HG03159 (cell line): ENCODE results near the gene RHOH.
"Not testable (repeated sequence)": the region's sequence is repeated elsewhere in the genome, so short reads cannot be mapped to it uniquely, and the experiment has no call there.

ENCODE experiments used
- ATAC-seq: cut with Tn5 transposase; IDR thresholded peaks from one replicate; pipeline ENCODE4 v1.9.1; 2021; ENCODE audit warnings: mild to moderate bottlenecking, moderate library complexity; ENCODE audit not compliant: unreplicated experiment

RHOH gene

GRCh38 chr4:40256817-40257216, 60.0 kb downstream of the RHOH start:
- ATAC-seq, result no peak

GRCh38 chr4:40258627-40259026, 61.8 kb downstream of the RHOH start:
- ATAC-seq, result no peak

- no peak for ATAC-seq
Observed at GRCh38 chr4:40261231-40262076, 64.6 kb downstream of the RHOH start.

GRCh38 chr4:40262077-40262528, 65.3 kb downstream of the RHOH start:
- no peak for ATAC-seq

GRCh38 chr4:40262861-40263260, 66.0 kb downstream of the RHOH start:
- no peak for ATAC-seq

GRCh38 chr4:40264497-40264896, 67.7 kb downstream of the RHOH start:
- ATAC-seq, result no peak

- ATAC-seq, result no peak
Observed at GRCh38 chr4:40264995-40265909, 68.4 kb downstream of the RHOH start.

GRCh38 chr4:40265910-40266274, 69.1 kb downstream of the RHOH start:
- ATAC-seq, result no peak

- ATAC-seq, result no peak
Observed at GRCh38 chr4:40269133-40269532, 72.3 kb downstream of the RHOH start.

- ATAC-seq, result no peak
Observed at GRCh38 chr4:40270609-40271008, 73.8 kb downstream of the RHOH start.

- ATAC-seq, result no peak
Observed at GRCh38 chr4:40275065-40275730, 78.4 kb downstream of the RHOH start.

- ATAC-seq, result no peak
Observed at GRCh38 chr4:40276546-40276945, 79.7 kb downstream of the RHOH start.

- no peak for ATAC-seq
Observed at GRCh38 chr4:40280586-40280985, 83.8 kb downstream of the RHOH start.

GRCh38 chr4:40281099-40281498, 84.3 kb downstream of the RHOH start:
- no peak for ATAC-seq

- no peak for ATAC-seq
Observed at GRCh38 chr4:40281913-40282312, 85.1 kb downstream of the RHOH start.

- ATAC-seq, result not testable (repeated sequence)
Observed at GRCh38 chr4:40282857-40283256, 86.0 kb downstream of the RHOH start.

- no peak for ATAC-seq
Observed at GRCh38 chr4:40283413-40283812, 86.6 kb downstream of the RHOH start.

GRCh38 chr4:40283968-40284367, 87.1 kb downstream of the RHOH start:
- ATAC-seq, result no peak

- ATAC-seq, result no peak
Observed at GRCh38 chr4:40285692-40286091, 88.9 kb downstream of the RHOH start.

GRCh38 chr4:40288566-40288965, 91.7 kb downstream of the RHOH start:
- no peak for ATAC-seq
